Renal cortical epithelial cell (primary cell): ENCODE data around the gene BAHCC1. TPM values are rescaled to one million over a fixed set of nuclear protein-coding genes. Genes with fewer than 3 reads are reported as not detected.

Source experiments
- DNase-seq: peaks from one replicate; pipeline ENCODE4 v3.0.0-alpha.2; 2011; ENCODE audit warnings: low read depth
- total RNA-seq: library from RNA; depleted of rRNA; stranded (reverse); fragments of >200 nt; gene quantifications from 2 replicates; pipeline ENCODE4 v1.2.3, GENCODE V29; 2014

The BAHCC1 gene
- total RNA-seq, 1 donor from 2014 or later: 13.2 TPM

DNA sequence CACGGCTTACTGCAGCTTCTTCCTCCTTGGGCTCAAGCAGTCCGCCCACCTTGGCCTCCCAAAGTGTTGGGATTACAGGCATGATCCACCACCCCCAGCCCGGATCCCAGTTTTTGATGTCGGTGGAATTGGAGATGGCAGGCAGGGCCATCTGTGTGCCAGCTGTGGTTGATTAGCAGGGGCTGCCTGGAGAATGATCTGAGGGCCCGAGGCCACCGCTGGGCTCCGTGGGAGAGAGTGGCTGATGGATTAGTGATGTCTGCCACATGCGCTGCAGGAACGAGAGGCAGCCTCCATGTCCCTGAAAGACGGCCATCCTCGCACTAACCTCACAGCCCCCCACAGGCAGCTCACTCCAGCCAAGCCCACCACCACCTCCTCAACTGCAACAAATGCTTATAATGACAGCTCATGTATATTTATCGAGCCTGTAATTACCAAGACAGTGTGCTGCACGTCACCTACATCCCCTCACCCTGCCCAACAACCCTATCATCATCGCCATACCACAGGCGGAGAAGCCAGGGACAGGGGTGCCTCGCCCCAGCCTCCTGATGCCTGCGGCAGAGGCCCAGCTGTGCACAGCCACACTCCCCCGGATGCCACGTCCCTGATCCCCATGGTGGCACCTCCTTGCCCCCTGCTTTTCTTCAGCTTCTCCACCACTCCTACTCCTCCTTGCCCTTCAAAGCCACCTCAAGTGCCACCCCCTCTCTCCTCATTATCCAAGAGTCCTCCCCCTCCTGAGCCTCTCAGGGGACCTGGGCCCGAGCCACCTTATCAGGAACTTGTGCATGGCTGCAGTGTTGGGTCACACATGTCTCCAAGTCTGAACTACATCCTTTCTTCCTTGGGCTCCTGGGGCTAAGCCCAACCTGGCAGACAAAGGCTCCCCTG is 84.2 kb downstream of the BAHCC1 start:
- no peak for DNase-seq

DNA sequence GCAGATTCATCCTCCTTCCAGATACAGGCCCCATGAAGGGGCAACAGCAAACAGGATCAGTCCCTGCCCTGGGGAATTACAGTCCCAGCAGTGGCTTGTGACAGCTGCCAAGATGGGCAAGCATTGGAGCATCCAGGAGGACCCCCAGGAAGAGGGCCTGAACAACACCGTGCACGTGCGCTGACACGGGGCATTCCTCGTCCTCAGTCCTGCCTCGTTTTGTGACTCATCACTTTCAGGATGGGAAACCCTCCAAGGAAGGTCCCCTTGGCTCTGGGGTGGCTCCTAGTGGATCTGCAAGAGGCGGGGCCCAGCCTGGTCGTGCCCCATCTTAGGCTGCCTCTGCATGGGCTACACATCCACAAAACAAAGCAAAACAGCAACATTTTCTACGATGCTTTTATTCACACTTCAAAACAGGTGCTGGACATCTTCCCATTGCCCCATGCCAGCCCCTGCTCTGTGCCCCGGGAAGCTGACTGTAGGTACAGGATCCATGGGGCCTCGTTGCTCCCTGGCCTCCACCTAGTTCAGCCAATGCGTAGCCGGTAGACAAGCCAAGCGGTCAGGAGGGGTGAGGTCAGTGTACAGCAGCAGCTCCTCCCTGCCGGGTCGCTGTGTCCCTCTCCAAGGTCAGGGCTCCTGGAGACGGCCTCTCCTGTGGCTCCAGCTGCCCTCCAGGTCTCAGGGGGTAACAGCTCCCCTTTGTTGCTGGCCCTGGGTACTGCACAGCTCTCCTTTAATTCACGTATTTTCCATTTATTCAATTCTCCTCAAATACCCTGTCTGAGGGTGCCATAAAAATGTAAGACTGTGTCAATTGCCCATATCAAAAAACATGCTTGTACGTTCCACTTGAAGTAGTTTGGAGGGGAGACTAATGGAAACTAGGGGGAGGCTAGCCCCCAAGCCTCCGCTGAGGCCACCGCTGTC is 85.1 kb downstream of the BAHCC1 start:
- peak; percentile 48 for DNase-seq

DNA sequence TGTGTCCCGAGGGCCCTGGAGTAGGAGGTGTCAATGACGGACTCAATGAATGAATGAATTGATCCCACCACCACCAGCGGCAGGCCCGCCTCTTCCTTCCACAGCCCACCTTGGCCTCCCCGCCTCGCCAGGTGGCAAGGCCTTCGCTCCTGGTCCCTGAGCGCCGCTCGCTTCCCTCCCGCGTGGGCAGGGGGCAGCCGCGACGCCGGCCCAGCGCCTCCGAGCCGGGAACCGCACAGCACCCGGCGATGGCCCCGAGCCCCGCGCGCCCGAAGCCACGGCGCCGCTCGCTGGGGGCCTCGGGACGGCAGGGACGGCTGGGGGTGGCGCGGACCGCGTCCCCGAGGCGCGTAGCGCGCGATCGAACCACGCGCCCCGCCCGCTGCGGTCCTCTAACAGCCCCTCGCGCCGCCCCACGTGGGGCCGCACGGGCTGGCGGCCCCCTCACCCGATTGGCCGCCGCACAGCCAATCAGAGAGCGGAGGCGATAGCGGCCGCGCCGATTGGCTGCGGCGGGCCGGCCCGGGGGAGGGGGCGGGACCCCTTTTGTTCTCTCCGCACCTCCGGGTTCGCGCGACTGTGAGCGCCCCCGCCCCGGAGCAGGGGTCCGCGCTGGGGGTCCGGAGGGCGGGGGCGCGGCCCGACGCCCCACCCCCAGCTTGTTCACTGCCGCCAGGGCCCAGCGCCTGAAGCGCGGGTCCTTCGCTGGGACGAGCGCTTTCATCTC is 86.0 kb downstream of the BAHCC1 start:
- DNase-seq: no peak

- DNase-seq: no peak
Observed at GRCh38 chr17:81481815-81482505, 86.7 kb downstream of the BAHCC1 start.

DNA sequence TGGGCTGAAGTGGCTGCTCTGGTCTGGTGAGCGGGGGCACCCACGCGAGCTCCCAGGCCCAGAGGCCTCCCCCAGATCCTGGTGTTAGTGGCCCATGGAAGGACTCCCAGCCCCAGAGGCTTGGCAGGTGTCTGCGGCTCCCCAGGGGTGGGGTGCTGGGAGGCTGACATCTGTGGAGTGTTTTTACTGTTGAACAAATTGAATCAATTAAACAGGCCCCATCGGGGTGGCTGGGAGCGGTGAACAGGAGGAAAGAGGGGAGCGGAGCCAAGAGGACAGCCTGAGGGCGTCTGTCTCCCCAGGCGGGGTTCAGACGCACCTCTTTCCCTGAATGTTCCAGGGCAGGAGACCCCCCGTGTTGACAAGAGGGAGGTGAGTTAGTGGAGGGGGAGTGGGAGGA is 87.4 kb downstream of the BAHCC1 start:
- no peak for DNase-seq

DNA sequence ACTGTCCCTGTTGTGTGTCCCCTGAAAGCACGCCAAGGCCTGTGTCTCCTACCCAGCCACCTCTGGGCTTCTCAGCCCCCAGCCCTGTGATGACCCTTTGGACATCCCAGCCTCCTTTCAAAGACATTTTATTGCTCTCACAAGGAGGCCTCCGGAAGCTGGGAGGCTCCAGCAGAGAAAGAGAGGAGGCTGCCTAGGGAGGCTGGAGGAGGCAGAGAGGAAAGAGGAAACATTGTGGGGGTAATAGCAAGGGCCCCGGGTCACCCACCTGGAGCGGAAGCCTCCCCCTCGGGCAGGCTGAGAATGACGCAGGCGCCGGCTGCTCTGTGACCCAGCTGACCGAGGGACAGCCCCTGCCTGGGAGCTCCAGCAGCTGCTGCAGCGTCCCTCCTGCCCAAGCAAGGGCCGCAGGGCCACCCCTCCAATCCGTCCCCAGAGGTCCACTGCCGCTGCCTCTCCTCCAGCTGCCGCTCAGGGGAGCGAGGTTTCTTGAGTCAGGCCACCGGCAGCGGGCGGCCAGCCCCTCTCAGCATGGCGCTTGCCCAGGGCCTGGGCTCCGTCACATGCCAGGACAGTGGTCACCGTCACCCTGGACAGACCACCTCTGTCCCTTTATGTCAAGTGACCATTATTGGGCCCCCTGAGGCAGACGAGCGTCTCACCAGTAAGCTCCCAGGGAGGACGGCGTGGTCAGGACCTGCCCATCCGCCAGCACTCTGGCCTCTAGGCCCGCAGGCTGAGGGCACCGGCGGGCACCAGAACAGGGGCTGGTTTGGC is 88.0 kb downstream of the BAHCC1 start:
- DNase-seq: no peak

GRCh38 chr17:81483862-81484194 is 88.6 kb downstream of the BAHCC1 start:
- no peak for DNase-seq

DNA sequence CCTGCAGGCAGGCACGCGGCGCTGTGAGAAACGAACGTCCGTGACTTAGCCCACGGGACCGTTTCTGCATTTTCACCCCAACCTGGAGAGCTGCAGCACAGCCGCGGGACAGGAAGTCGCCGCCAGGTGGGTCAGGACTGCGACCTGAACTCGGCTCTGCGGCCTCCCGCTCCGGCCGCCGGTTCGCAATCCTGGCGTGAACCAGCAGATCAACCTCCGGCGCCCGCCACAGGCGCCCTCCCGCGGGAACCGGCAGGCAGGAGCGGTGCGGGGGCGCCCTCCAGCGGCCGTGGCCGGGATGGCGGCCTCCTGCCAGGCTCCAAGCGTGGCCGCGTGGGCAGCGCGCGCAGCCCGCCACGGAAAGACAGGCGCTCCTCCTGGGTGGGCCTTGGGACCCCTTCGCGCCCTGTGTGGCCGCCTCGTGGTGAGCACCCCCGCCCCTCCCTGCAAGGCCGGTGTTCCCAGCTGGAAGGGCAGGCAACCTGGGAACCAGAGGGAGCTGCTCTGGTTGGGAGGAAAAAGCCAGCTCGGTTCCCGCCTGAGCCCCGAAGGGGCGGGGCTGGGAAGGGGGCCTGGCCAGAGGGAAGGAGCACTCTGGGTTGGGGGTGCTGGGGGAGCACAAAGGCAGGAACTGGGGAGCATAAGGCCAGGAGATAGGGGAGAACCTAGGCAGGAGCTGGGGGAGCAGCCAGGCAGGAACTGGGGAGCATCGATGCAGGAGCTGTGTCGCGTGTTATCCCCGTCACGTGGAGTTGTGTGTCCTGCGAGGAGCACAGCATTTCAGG is 89.1 kb downstream of the BAHCC1 start:
- DNase-seq: peak; percentile 44

DNA sequence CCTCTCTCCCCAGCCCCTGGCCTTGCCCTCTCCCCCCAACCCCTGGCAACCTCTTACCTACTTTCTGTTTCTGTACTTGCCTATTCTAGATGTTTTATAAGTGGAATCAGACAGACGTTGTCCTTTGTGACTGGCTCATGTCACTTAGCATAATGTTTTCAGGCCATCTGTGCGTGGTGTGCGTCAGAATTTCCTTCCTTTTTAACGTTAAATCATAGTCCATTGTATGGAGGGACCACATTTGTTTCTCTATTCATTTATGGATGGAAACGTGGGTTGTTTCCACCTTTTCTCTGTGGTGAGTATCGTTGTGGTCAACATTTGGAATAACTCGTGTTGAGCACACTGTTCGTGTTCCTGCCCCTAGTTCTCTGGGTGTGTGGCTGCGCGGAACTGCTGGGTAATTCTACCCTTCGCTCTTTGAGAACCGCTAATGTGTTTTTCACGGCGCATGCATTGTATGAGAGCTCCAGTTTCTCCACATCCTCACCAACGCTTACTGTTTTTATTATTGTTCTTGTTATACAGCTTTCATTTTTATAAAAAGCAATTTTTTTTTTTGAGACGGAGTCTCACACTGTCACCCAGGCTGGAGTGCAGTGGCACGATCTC is 91.0 kb downstream of the BAHCC1 start:
- no peak for DNase-seq

DNA sequence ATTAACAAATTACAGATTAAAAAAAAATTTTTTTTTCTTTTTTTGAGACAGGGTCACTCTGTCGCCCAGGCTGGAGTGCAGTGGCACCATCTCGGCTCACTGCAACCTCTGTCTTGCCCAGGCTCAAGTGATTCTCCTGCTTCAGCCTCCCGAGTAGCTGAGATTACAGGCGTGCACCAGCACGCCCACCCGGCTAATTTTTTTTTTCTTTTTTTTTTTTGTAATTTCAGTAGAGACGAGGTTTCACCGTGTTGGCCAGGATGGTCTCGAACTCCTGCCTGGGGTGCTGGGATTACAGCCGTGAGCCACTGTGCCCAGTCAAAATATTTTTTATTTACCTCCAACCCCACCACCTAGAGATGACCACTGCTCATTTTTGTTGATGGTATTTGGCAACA is 91.8 kb downstream of the BAHCC1 start:
- no peak for DNase-seq

- DNase-seq: no peak
Observed at GRCh38 chr17:81487487-81488275, 92.4 kb downstream of the BAHCC1 start.

DNA sequence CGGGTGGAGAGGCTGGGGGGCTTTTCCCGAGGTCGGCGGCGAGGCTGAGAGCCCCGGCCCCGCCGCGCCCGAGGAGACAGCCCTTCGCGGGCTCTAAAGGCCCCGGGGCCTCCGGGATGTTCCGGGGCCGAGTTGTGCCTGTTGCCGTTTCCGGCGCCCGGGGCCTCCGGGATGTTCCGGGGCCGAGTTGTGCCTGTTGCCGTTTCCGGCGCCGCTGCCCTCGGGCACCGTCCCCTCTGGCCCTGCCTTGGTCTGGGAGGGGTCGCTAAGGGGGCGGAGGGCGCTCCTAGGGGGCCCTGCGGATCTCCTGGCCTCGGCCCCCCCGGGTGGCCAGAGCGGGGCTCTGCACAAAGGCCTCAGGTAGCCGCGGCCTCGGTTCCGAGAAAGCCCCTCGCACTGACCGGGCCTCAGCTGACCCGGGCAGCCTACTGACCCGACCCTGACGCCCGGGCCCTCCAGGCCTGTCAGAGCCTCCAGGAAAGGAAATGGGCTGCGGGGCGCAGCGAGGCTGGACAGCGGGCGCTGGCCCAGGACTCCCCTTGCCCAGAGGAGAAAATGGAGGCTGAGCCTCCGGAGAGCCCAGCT is 93.1 kb downstream of the BAHCC1 start:
- no peak for DNase-seq

DNA sequence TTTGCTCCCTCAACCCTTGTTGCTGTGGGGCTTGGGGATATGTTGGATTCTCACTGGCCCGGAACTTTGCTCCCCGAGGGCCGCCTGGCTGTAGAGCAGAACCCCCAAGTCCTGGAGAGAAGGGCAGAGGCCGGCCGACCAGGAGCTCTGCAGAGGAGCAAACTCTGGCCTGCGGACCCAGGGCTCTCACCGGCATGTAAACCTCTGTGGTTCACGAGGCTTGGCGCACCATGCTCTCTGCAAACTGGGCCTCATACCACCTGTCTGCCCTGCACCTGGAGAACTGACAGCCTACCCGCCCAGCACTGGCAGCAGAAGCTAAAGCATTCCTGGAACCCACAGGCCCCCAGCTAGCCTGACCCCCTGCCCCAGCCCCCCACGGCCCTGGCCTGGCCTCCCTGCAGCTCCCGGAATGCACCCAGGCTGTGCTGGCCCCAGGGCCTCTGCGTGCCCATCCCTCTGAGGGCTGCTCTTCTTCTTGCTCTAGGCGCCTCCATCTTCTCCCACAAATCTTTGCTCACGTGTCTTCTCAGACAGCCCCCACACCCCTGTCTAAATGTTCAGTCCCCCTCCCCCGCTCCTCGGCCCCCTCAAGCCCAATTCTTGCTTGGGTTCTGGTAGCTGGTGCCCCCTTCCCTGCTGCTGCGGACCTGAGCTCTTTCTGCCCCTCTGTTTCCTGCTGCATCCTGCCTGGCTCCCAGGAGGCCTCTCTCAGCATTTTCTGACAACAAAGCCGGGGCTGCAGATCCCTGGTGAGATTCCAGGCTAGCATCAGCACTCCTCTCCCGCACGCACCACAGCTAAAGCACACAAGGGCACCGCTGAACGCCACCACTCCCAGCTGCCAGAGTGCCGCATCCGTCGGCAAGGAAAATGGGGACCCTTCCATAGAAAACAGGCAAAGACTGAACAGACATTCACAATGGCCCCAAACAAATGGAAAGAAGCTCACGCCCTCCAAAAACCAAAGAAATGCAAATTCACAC is 94.0 kb downstream of the BAHCC1 start:
- no peak for DNase-seq

- DNase-seq: no peak
Observed at GRCh38 chr17:81489998-81490992, 95.0 kb downstream of the BAHCC1 start.

DNA sequence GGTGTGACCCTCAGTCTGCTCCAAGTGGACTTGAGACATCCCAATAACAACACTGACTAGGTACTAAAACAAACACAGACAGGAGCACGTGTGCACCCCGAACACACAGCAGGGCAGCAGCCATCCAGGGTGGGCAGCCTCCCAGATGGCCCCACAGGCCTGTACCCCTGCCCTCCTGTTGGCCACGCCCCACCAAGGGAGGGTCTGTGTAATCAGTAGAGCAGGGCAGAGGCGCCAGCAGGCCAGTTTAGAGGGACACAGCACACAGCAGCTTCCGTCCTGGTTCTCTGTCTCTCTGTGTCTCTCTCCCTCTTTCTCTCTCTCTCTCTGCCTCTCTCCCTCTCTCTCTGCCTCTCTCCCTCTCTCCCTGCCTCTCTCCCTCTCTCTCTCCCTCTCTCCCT is 95.9 kb downstream of the BAHCC1 start:
- no peak for DNase-seq

GRCh38 chr17:81491761-81492160 is 96.5 kb downstream of the BAHCC1 start:
- no peak for DNase-seq
